Type B pancreatic cell (in vitro differentiated cells): Measurements from ENCODE around the gene SAP30. TPM values are rescaled to one million over a fixed set of nuclear protein-coding genes. Genes with fewer than 3 reads are reported as not detected.

Source experiments
- DNase-seq: peaks from one replicate; pipeline ENCODE4 v3.0.0; 2021; ENCODE audit warnings: mixed read lengths; ENCODE audit not compliant: unreplicated experiment; ENCODE audit errors: extremely low spot score
- H3K27ac Mint-ChIP-seq: 2 replicates; pipeline ENCODE4 v1.8.0; 2021; ENCODE audit warnings: mild to moderate bottlenecking, mixed read lengths
- H3K27me3 Mint-ChIP-seq: 2 replicates; pipeline ENCODE4 v1.8.0; 2021; ENCODE audit warnings: mixed read lengths
- H3K36me3 Mint-ChIP-seq: 2 replicates; pipeline ENCODE4 v1.8.0; 2021; ENCODE audit warnings: mixed read lengths
- H3K4me1 Mint-ChIP-seq: one replicate; pipeline ENCODE4 v1.8.0; 2021; ENCODE audit warnings: mixed read lengths; ENCODE audit not compliant: unreplicated experiment
- H3K4me3 Mint-ChIP-seq: 2 replicates; pipeline ENCODE4 v1.8.0; 2021; ENCODE audit warnings: mild to moderate bottlenecking, mixed read lengths
- H3K9me3 Mint-ChIP-seq: 2 replicates; pipeline ENCODE4 v1.8.0; 2021; ENCODE audit warnings: mixed read lengths
- CTCF ChIP-seq: fragments of 200-600 bp; sonication (generic); conservative IDR thresholded peaks from 2 replicates; pipeline ENCODE4 v1.5.0; 2021; ENCODE audit warnings: antibody characterized with exemption, mild to moderate bottlenecking
- total RNA-seq: library from RNA; stranded (reverse); gene quantifications from 2 replicates; pipeline ENCODE4 v1.2.1, GENCODE V29; 2021; ENCODE audit warnings: low replicate concordance

SAP30 gene
- total RNA-seq, 1 donor from 2014 or later: 21.3 TPM

- Mint-ChIP-seq H3K36me3 (peaks cover 3% of the 10 kb centered on the region), H3K4me1 (no peaks in the 10 kb centered on the region), H3K27me3 (no peaks in the 10 kb centered on the region), H3K27ac (no peak overlapping the region), H3K9me3 (no peaks in the 10 kb centered on the region), H3K4me3 (no peak overlapping the region)
- DNase-seq: no peak
- no peak for TF ChIP-seq CTCF
Measured at GRCh38 chr4:173382349-173382748, 11.6 kb downstream of the SAP30 start.

- no peaks in the 10 kb centered on the region for H3K9me3 Mint-ChIP-seq
- H3K27me3 Mint-ChIP-seq: no peaks in the 10 kb centered on the region
- DNase-seq: no peak
- TF ChIP-seq CTCF: no peak
- H3K4me1 Mint-ChIP-seq: no peaks in the 10 kb centered on the region
- H3K4me3 Mint-ChIP-seq: no peak overlapping the region
- H3K27ac Mint-ChIP-seq: no peak overlapping the region
- H3K36me3 Mint-ChIP-seq: no peaks in the 10 kb centered on the region
Measured at GRCh38 chr4:173386751-173387150, 16.0 kb downstream of the SAP30 start.

GRCh38 chr4:173391701-173392100 lies 20.9 kb downstream of the SAP30 start:
- Mint-ChIP-seq H3K4me1 (no peaks in the 10 kb centered on the region), H3K4me3 (no peak overlapping the region), H3K9me3 (no peaks in the 10 kb centered on the region), H3K36me3 (peaks cover 11% of the 10 kb centered on the region), H3K27me3 (no peaks in the 10 kb centered on the region), H3K27ac (no peak overlapping the region)
- no peak for TF ChIP-seq CTCF
- DNase-seq: no peak

GRCh38 chr4:173397604-173398003 lies 26.9 kb downstream of the SAP30 start:
- no peak overlapping the region for H3K4me3 Mint-ChIP-seq
- TF ChIP-seq CTCF: no peak
- H3K36me3 Mint-ChIP-seq: peaks cover 7% of the 10 kb centered on the region
- no peaks in the 10 kb centered on the region for H3K4me1 Mint-ChIP-seq
- no peak for DNase-seq
- H3K27me3 Mint-ChIP-seq: no peaks in the 10 kb centered on the region
- no peak overlapping the region for H3K27ac Mint-ChIP-seq
- no peaks in the 10 kb centered on the region for H3K9me3 Mint-ChIP-seq

GRCh38 chr4:173398220-173398619 lies 27.5 kb downstream of the SAP30 start:
- no peaks in the 10 kb centered on the region for H3K4me1 Mint-ChIP-seq
- H3K27ac Mint-ChIP-seq: no peak overlapping the region
- no peaks in the 10 kb centered on the region for H3K9me3 Mint-ChIP-seq
- no peaks in the 10 kb centered on the region for H3K27me3 Mint-ChIP-seq
- no peak overlapping the region for H3K4me3 Mint-ChIP-seq
- DNase-seq: no peak
- peaks cover 7% of the 10 kb centered on the region for H3K36me3 Mint-ChIP-seq
- no peak for TF ChIP-seq CTCF

GRCh38 chr4:173398779-173399415 lies 28.1 kb downstream of the SAP30 start, which contains the start of gene SCRG1:
TSS of gene SCRG1 (minus strand) at chr4:173399116. CDS start at chr4:173391414, 7,702 bp downstream.
- Mint-ChIP-seq H3K9me3 (no peaks in the 10 kb centered on the region), H3K27me3 (no peaks in the 10 kb centered on the region), H3K36me3 (peaks cover under 1% of the 10 kb centered on the region), H3K4me3 (no peak within 1 kb of the TSS), H3K4me1 (no peaks in the 10 kb centered on the region), H3K27ac (no peak within 1 kb of the TSS)
- TF ChIP-seq CTCF: no peak
- DNase-seq: no peak
